ENCODE data around the gene UGT1A8. TPM values are rescaled to one million over a fixed set of nuclear protein-coding genes. Genes with fewer than 3 reads are reported as not detected.
"Not testable (repeated sequence)": the region's sequence is repeated elsewhere in the genome, so short reads cannot be mapped to it uniquely, and the experiment has no call there.

Gene UGT1A8
- total and polyA plus RNA-seq, 7 donors, result 1.8 to 8.8 (median 7.4) TPM; not detected in 4

- intact Hi-C loops (cut with DNase I), result no loop called here
- no peak for DNase-seq
- TF ChIP-seq EP300 (IDR thresholded peaks at IDR 0.05) (no peak), POLR2AphosphoS5 (IDR thresholded peaks at IDR 0.05) (no peak), POLR2A (IDR thresholded peaks at IDR 0.05) (no peak), CTCF (IDR thresholded peaks at IDR 0.05) (no peak)
- Histone ChIP-seq H3K4me3 (no peak overlapping the region), H3K4me1 (no peaks in the 10 kb centered on the region), H3K27ac (no peak overlapping the region), H3K36me3 (no peaks in the 10 kb centered on the region), H3K9me3 (no peaks in the 10 kb centered on the region), H3K27me3 (no peaks in the 10 kb centered on the region)
- 78 to 94% methylated on average over 7 of the region's 7 CpGs for WGBS, 2 donors
These were observed 95.8 kb downstream of the UGT1A8 start for GRCh38 chr2:233713262-233713615.

GRCh38 chr2:233714121-233714520 is 96.7 kb downstream of the UGT1A8 start:
- Histone ChIP-seq H3K9me3 (no peaks in the 10 kb centered on the region), H3K27ac (no peak overlapping the region), H3K27me3 (no peaks in the 10 kb centered on the region), H3K4me3 (no peak overlapping the region), H3K4me1 (no peaks in the 10 kb centered on the region), H3K36me3 (no peaks in the 10 kb centered on the region)
- DNase-seq, result no peak
- intact Hi-C loops (cut with DNase I), result no loop called here
- 75 to 89% methylated on average over 2 of the region's 2 CpGs for WGBS, 2 donors
- TF ChIP-seq CTCF (IDR thresholded peaks at IDR 0.05), result no peak
- no peak for TF ChIP-seq POLR2AphosphoS5 (IDR thresholded peaks at IDR 0.05)
- TF ChIP-seq EP300 (IDR thresholded peaks at IDR 0.05), result no peak
- TF ChIP-seq POLR2A (IDR thresholded peaks at IDR 0.05), result no peak

GRCh38 chr2:233718552-233718951 is 101.1 kb downstream of the UGT1A8 start, which contains the start of gene UGT1A4:
Gene UGT1A4, plus strand, starts transcription at chr2:233718736. Its CDS starts 85 bp downstream, at chr2:233718821.
- no peaks in the 10 kb centered on the region for H3K27me3 ChIP-seq
- no peaks in the 10 kb centered on the region for H3K9me3 ChIP-seq
- TF ChIP-seq POLR2AphosphoS5 (IDR thresholded peaks at IDR 0.05) (no peak), EP300 (IDR thresholded peaks at IDR 0.05) (no peak), CTCF (IDR thresholded peaks at IDR 0.05) (no peak), POLR2A (IDR thresholded peaks at IDR 0.05) (no peak)
- intact Hi-C loops (cut with DNase I), result no loop called here
- no peak within 1 kb of the TSS for H3K4me3 ChIP-seq
- no peak for DNase-seq
- H3K36me3 ChIP-seq, result no peaks in the 10 kb centered on the region
- no peak within 1 kb of the TSS for H3K27ac ChIP-seq
- WGBS, 2 donors, result 87 to 88% methylated on average over 7 of the region's 7 CpGs
- H3K4me1 ChIP-seq, result no peaks in the 10 kb centered on the region

- no peak for DNase-seq
- TF ChIP-seq CTCF (IDR thresholded peaks at IDR 0.05) (no peak), POLR2AphosphoS5 (IDR thresholded peaks at IDR 0.05) (no peak)
- H3K27me3 ChIP-seq, result no peaks in the 10 kb centered on the region
- H3K4me1 ChIP-seq, result no peaks in the 10 kb centered on the region
- WGBS, 2 donors, result 47 to 83% methylated on average over 8 of the region's 8 CpGs
- intact Hi-C loops (cut with DNase I), result no loop called here
- no peak within 1 kb of the TSS for H3K27ac ChIP-seq
- no peaks in the 10 kb centered on the region for H3K9me3 ChIP-seq
- no peaks in the 10 kb centered on the region for H3K36me3 ChIP-seq
- no peak within 1 kb of the TSS for H3K4me3 ChIP-seq
These were observed 111.4 kb downstream of the UGT1A8 start, which contains the start of gene UGT1A3 for GRCh38 chr2:233728723-233729301. Gene UGT1A3, plus strand, starts transcription at chr2:233729042. Its CDS starts 85 bp downstream, at chr2:233729127.

GRCh38 chr2:233736868-233737653 is 119.6 kb downstream of the UGT1A8 start:
- DNase-seq; H3K4me1 ChIP-seq; intact Hi-C loops (cut with DNase I); H3K4me3 ChIP-seq; H3K27me3 ChIP-seq; H3K36me3 ChIP-seq; H3K27ac ChIP-seq; H3K9me3 ChIP-seq: not testable (repeated sequence)
- 74 to 86% methylated on average over 14 of the region's 14 CpGs for WGBS, 2 donors

Data from sigmoid colon (tissue), 7 donors.